Liver (tissue), 9 donors: ENCODE results near the gene HAUS5. TPM values are rescaled to one million over a fixed set of nuclear protein-coding genes. Genes with fewer than 3 reads are reported as not detected.

ENCODE experiments used
- DNase-seq: peaks from one replicate; pipeline ENCODE4 v3.0.0-alpha.2; 2017; ENCODE audit warnings: low spot score
- H3K27ac ChIP-seq, 2 donors: one replicate each; pipeline ENCODE4 v1.7.0; 2013; ENCODE audit warnings: inconsistent platforms in 2 of 2, low read length in 2 of 2, control low read depth in 1 of 2, low read depth in 1 of 2, mild to moderate bottlenecking in 1 of 2
- H3K27me3 ChIP-seq, 4 donors: one replicate each; pipeline versions ENCODE4 v1.6.1 to v1.7.0; 2013; ENCODE audit warnings: low read length in 3 of 4, inconsistent platforms in 1 of 4, mild to moderate bottlenecking in 1 of 4, moderate library complexity in 1 of 4; ENCODE audit not compliant: control insufficient read depth in 4 of 4, insufficient read depth in 4 of 4
- H3K36me3 ChIP-seq, 4 donors: one replicate each; pipeline versions ENCODE4 v1.6.1 to v1.7.0; 2013; ENCODE audit warnings: low read length in 3 of 4, mild to moderate bottlenecking in 3 of 4, low read depth in 1 of 4, moderate library complexity in 1 of 4; ENCODE audit not compliant: control insufficient read depth in 4 of 4, insufficient read depth in 3 of 4
- H3K4me1 ChIP-seq, 4 donors: one replicate each; pipeline versions ENCODE4 v1.6.1 to v1.7.0; 2013; ENCODE audit warnings: low read length in 3 of 4, mild to moderate bottlenecking in 3 of 4, moderate library complexity in 1 of 4; ENCODE audit not compliant: control insufficient read depth in 4 of 4, insufficient read depth in 4 of 4
- H3K4me3 ChIP-seq, 3 donors: one replicate each; pipeline versions ENCODE4 v1.6.1 to v1.7.0; 2013; ENCODE audit warnings: low read length in 3 of 3, control low read depth in 1 of 3, low read depth in 1 of 3, mild to moderate bottlenecking in 1 of 3
- H3K9ac ChIP-seq, 2 donors: one replicate each; pipeline ENCODE4 v1.7.0; 2013; ENCODE audit warnings: low read length in 2 of 2, mild to moderate bottlenecking in 2 of 2, moderate library complexity in 2 of 2, control low read depth in 1 of 2, low read depth in 1 of 2
- H3K9me3 ChIP-seq, 4 donors: one replicate each; pipeline versions ENCODE4 v1.6.1 to v1.7.0; 2013; ENCODE audit warnings: low read length in 3 of 4; ENCODE audit not compliant: control insufficient read depth in 4 of 4
- ATF3 ChIP-seq: IDR thresholded peaks from 2 replicates; pipeline ENCODE4 v1.6.1; 2016; ENCODE audit warnings: antibody characterized with exemption
- CTCF ChIP-seq: fragments of 150-350 bp; IDR thresholded peaks from 2 replicates; pipeline ENCODE4 v1.5.1; 2017; ENCODE audit warnings: improper control_type of control experiment, low read depth, low read length; ENCODE audit not compliant: missing input control
- EGR1 ChIP-seq, 2 donors: IDR thresholded peaks; 2 replicates each; pipeline ENCODE4 v1.6.1; 2016 to 2018; ENCODE audit warnings: antibody characterized with exemption in 2 of 2, low read depth in 2 of 2
- FOXA1 ChIP-seq: IDR thresholded peaks from 2 replicates; pipeline ENCODE4 v1.6.1; 2016; ENCODE audit warnings: antibody characterized with exemption
- FOXA2 ChIP-seq: IDR thresholded peaks from 2 replicates; pipeline ENCODE4 v1.6.1; 2016; ENCODE audit warnings: antibody characterized with exemption
- GABPA ChIP-seq, 2 donors: IDR thresholded peaks in 1 of 2; conservative IDR thresholded peaks in 1 of 2; 2 replicates each; pipeline ENCODE4 v1.6.1; 2016; ENCODE audit warnings: antibody characterized with exemption in 2 of 2, mild to moderate bottlenecking in 1 of 2, moderate library complexity in 1 of 2
- HNF4A ChIP-seq, 2 donors: conservative IDR thresholded peaks; 2 replicates each; pipeline ENCODE4 v1.6.1; 2016; ENCODE audit warnings: antibody characterized with exemption in 2 of 2, mild to moderate bottlenecking in 2 of 2
- HNF4G ChIP-seq: IDR thresholded peaks from 2 replicates; pipeline ENCODE4 v1.6.1; 2016; ENCODE audit warnings: antibody characterized with exemption
- JUND ChIP-seq, 2 donors: IDR thresholded peaks; 2 replicates each; pipeline ENCODE4 v1.6.1; 2016; ENCODE audit warnings: antibody characterized with exemption in 2 of 2
- MAX ChIP-seq: IDR thresholded peaks from 2 replicates; pipeline ENCODE4 v1.6.1; 2016; ENCODE audit warnings: antibody characterized with exemption
- NR2F2 ChIP-seq: IDR thresholded peaks from 2 replicates; pipeline ENCODE4 v1.6.1; 2016; ENCODE audit warnings: antibody characterized with exemption
- RAD21 ChIP-seq, 2 donors: IDR thresholded peaks; 2 replicates each; pipeline ENCODE4 v1.6.1; 2016; ENCODE audit warnings: antibody characterized with exemption in 2 of 2, mild to moderate bottlenecking in 2 of 2
- REST ChIP-seq: IDR thresholded peaks from 2 replicates; pipeline ENCODE4 v1.6.1; 2016; ENCODE audit warnings: antibody characterized with exemption, mild to moderate bottlenecking
- RXRA ChIP-seq, 2 donors: IDR thresholded peaks; 2 replicates each; pipeline ENCODE4 v1.6.1; 2017 to 2018; ENCODE audit warnings: antibody characterized with exemption in 2 of 2, mild to moderate bottlenecking in 1 of 2
- SP1 ChIP-seq: IDR thresholded peaks from 2 replicates; pipeline ENCODE4 v1.6.1; 2018; ENCODE audit warnings: antibody characterized with exemption, mild to moderate bottlenecking
- TAF1 ChIP-seq: conservative IDR thresholded peaks from 2 replicates; pipeline ENCODE4 v1.6.1; 2016; ENCODE audit warnings: antibody characterized with exemption, mild to moderate bottlenecking
- YY1 ChIP-seq: IDR thresholded peaks from 2 replicates; pipeline ENCODE4 v1.6.1; 2016; ENCODE audit warnings: antibody characterized with exemption, mild to moderate bottlenecking
- WGBS: extraction: QIAGEN DNeasy Blood & Tissue Kit; methylation state at CpG from one replicate; pipeline ENCODE4 v1.1.7; 2013; 5-methylcytosine and 5-hydroxymethylcytosine counted together
- polyA plus RNA-seq, 2 donors: library from polyadenylated mRNA; stranded (reverse) in 1 of 2; unstranded in 1 of 2; fragments of 200-250 nt in 1 of 2; fragments of >200 nt in 1 of 2; fragmentation: Nextera tagmentation in 1 of 2; extraction: Ambion mirVana in 1 of 2; gene quantifications; one replicate each; pipeline versions ENCODE4 v1.2.1 to v1.2.3, GENCODE V29; 2013 to 2015
- total RNA-seq, 2 donors: library from RNA; depleted of rRNA; stranded (reverse); fragments of >200 nt; gene quantifications; one replicate each; pipeline ENCODE4 v1.2.3, GENCODE V29; 2014
- TF ChIP-seq, protein P1 (sequence below): IDR thresholded peaks from 2 replicates; pipeline ENCODE4 v1.6.1; 2016; ENCODE audit warnings: antibody characterized with exemption
- donor health status: healthy.
- donor health status: healthy.
- donor health status: healthy.
- donor health status: healthy.
- donor health status: healthy.

Gene HAUS5
- total and polyA plus RNA-seq, 4 donors: 1.9 to 7.3 (median 2.3) TPM

DNA sequence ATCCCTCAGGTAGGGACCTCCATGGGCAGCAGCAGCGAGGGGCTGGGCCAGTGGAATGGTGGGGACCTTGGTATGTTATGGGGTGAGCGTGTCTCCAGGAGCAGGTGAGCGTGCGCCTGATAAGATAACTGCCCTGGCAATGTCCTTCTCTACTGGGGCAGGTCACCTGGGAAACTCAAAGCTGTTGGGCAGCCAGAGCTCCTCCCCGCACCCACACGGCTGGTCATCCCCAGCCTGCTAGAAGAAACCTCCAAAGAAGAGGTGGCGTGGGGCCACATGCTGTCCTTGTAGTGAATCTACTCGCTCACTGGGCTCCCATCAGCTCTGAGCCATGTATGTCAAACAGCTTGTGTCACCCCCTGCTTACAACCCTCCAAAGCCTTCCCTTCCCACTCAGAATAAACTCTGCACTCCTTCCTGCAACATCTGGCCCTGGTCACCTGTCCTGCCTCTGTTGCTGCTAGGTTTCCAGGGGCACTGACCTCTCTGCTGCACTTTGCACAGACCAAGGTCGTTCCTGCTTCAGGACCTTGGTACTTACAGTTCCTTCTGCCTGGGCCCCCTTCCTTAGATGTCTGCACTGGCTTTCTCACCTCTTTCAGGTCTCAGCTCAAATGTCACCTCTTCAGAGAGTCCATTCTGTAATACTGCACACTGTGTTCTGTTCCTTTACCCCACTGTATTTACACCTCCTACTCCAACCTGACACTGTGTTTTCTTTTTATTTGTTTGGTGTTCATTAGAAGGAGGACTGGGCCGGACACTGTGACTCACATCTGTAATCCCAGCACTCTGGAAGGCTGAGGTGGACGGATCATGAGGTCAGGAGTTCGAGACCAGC lies 47.3 kb upstream of the HAUS5 start:
- 80% methylated on average over 12 of the region's 12 CpGs for WGBS
- no peak for DNase-seq
- H3K27ac ChIP-seq: no peak overlapping the region

More for the DNA sequence above, 47.3 kb upstream of the HAUS5 start:
- no peaks in the 10 kb centered on the region for H3K36me3 ChIP-seq
- no peak overlapping the region for H3K4me3 ChIP-seq
- H3K9me3 ChIP-seq: no peaks in the 10 kb centered on the region
- TF ChIP-seq JUND (IDR thresholded peaks at IDR 0.05) (no peak), TAF1 (no peak), REST (no peak), FOXA2 (no peak), MAX (no peak), CTCF (no peak), NR2F2 (no peak), RXRA (IDR thresholded peaks at IDR 0.05) (no peak), SP1 (no peak), ATF3 (no peak), YY1 (no peak), HNF4G (no peak), HNF4A (conservative IDR thresholded peaks at IDR 0.05) (no peak), GABPA (IDR thresholded peaks at IDR 0.05 in 1 of 2, conservative IDR thresholded peaks at IDR 0.05 in 1 of 2) (no peak), FOXA1 (no peak), EGR1 (IDR thresholded peaks at IDR 0.05; ENCODE audit: low read depth in 2 of 2) (no peak), RAD21 (IDR thresholded peaks at IDR 0.05) (no peak)
- TF ChIP-seq, protein P1, sequence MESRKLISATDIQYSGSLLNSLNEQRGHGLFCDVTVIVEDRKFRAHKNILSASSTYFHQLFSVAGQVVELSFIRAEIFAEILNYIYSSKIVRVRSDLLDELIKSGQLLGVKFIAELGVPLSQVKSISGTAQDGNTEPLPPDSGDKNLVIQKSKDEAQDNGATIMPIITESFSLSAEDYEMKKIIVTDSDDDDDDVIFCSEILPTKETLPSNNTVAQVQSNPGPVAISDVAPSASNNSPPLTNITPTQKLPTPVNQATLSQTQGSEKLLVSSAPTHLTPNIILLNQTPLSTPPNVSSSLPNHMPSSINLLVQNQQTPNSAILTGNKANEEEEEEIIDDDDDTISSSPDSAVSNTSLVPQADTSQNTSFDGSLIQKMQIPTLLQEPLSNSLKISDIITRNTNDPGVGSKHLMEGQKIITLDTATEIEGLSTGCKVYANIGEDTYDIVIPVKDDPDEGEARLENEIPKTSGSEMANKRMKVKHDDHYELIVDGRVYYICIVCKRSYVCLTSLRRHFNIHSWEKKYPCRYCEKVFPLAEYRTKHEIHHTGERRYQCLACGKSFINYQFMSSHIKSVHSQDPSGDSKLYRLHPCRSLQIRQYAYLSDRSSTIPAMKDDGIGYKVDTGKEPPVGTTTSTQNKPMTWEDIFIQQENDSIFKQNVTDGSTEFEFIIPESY: no peak
- peaks cover 0 to 4% (median 0%) of the 10 kb centered on the region in 4 donors for H3K27me3 ChIP-seq
- no peak overlapping the region for H3K9ac ChIP-seq
- H3K4me1 ChIP-seq: no peaks in the 10 kb centered on the region
